Measurements from ENCODE around the gene PHF5A. TPM values are rescaled to one million over a fixed set of nuclear protein-coding genes. Genes with fewer than 3 reads are reported as not detected.
"Not testable (repeated sequence)": the region's sequence is repeated elsewhere in the genome, so short reads cannot be mapped to it uniquely, and the experiment has no call there.

PHF5A gene
- total RNA-seq, 1 experiment from 2014 or later: 64.1 TPM

DNA sequence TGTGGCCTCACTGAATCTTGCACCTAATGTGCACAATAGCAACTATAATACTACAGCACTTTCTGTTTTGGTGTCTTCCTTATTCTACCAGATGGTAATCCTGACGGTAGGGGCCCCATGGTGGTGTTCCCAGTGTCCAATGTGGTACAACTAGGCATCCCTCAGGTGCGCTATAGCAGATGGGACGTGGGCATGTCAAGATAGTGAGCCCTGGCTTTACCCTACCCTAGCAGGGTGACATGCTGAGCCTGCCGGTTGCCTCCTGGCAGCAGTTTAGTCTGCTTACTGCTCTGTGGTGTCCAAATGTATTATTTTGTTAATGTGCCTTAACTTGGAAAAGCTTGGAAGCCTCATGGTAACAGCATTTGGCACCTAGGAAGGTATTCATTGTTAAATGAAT is 19.6 kb upstream of the PHF5A start:
- no peak for DNase-seq (ENCODE audit: low spot score)

GRCh38 chr22:41487037-41487935 is 18.8 kb upstream of the PHF5A start:
- DNase-seq (ENCODE audit: low spot score): no peak

GRCh38 chr22:41485033-41485432 is 16.5 kb upstream of the PHF5A start:
- DNase-seq (ENCODE audit: low spot score): no peak

- no peak for DNase-seq (ENCODE audit: low spot score)
Measured at GRCh38 chr22:41482319-41482935, 13.9 kb upstream of the PHF5A start.

GRCh38 chr22:41481925-41482318 is 13.4 kb upstream of the PHF5A start:
- DNase-seq (ENCODE audit: low spot score): no peak

- no peak for DNase-seq (ENCODE audit: low spot score)
Measured at GRCh38 chr22:41481131-41481830, 12.8 kb upstream of the PHF5A start.

GRCh38 chr22:41480397-41480735 is 11.9 kb upstream of the PHF5A start:
- no peak for DNase-seq (ENCODE audit: low spot score)

- no peak for DNase-seq (ENCODE audit: low spot score)
Measured at GRCh38 chr22:41479671-41480396, 11.3 kb upstream of the PHF5A start.

DNA sequence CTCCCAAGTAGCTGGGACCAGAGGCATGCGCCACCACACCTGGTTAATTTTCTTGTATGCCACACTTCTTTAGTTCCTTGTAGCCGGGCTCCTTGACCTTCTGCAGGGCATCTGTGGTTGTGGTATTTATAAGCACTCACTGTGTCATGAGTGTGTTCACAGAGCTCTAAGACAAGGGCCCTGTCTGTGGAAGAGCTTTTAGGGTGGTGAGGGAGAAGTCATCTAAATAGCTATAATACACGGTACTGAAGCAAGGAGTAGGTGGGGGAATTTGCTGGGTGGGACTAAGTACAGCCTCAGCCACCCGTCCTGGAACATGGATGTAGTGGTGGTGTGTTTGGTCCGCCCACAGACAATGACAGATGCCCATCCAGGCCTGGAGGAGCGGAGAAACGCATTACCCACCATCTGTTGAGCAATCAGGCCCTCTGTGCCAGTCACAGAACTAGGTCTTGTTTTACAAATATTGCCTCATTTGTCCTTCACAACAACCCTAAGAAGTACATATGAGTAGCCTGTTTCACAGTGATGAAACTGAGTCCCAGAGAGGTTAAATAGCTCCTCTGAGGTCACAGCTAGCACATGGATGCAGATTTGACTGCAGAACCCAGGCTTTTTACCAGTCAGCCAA is 10.5 kb upstream of the PHF5A start:
- no peak for DNase-seq (ENCODE audit: low spot score)

- no peak for DNase-seq (ENCODE audit: low spot score)
Measured at GRCh38 chr22:41478473-41478872, 10.0 kb upstream of the PHF5A start.

DNA sequence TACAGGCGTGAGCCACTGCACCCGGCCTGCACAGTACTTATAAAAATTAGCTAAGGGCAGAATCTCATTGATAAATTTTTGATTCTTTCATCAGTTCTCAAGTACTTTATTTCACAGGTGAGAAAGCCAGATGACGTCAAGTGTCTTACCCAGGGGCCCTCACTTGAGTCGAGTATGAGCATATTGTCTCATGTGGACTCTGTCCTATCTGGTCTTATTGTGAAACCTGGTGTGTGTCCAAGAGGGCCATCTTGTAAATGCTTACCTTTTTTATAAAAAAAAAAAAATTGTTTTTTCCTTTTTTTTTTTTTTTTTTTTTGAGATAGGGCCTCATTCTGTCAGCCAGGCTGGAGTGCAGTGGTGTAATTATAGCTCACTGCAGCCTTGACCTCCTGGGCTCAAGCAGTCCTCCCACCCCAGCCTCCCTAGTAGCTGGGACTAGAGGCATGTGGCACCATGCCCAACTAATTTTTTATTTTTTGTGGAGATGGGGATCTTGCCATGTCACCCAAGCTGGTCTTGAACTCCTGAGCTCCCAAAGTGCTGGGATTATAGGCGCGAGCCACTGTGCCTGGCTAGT is 6.5 kb upstream of the PHF5A start:
- DNase-seq (ENCODE audit: low spot score): no peak

- no peak for DNase-seq (ENCODE audit: low spot score)
Measured at GRCh38 chr22:41471568-41471967, 3.1 kb upstream of the PHF5A start.

DNA sequence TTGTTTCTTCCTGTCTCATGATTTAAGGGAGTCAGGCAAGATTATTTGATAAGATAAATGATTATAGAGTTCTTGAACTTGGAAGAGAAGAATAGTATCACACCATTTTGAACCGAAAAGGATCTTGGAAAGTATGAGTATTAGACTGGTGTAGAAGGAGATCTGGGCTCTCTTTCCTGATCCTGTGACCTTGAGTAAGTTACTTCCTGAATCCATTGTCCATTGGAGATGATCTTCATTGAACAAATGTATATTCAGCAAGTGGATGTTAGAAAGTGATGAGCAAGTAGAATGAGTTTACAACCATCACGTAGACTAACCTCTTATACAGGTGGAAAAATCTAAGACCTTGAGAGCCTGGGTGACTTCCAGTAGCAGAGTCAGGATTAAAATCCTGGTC is 2.4 kb upstream of the PHF5A start:
- DNase-seq (ENCODE audit: low spot score): no peak

GRCh38 chr22:41469218-41469851 is 843 bp upstream of the PHF5A start:
- no peak for DNase-seq (ENCODE audit: low spot score)

- DNase-seq (ENCODE audit: low spot score): no peak
Measured at GRCh38 chr22:41461901-41462300, 6.6 kb downstream of the PHF5A start.

DNA sequence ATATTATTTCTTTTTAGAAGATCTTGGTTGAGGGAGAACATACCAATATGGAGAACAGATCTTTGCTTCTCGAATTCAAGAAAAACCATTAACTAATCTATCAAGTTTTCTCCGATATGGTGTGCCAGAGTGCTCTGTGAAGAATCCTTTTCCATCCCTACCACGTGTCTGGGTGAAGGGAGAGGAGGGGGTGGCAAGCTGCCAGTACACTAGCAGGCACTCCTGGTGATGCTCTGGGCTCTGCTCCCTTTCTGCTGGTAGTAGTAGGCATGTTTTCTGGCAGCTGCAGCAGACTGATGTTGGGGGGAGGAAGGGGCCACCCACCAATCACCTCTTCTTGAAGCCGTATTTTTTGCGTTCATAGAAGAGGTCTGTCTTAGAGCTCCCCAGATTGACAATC is 8.4 kb downstream of the PHF5A start:
- not testable (repeated sequence) for DNase-seq (ENCODE audit: low spot score)

- no peak for DNase-seq (ENCODE audit: low spot score)
Measured at GRCh38 chr22:41459431-41459830, 9.1 kb downstream of the PHF5A start.

GRCh38 chr22:41458161-41458728 is 10.2 kb downstream of the PHF5A start:
- DNase-seq (ENCODE audit: low spot score): no peak

- DNase-seq (ENCODE audit: low spot score): peak; percentile 95
Measured at GRCh38 chr22:41448189-41448808, 20.2 kb downstream of the PHF5A start.
